Left cardiac atrium (tissue), 4 donors: ENCODE results near the gene SH3RF3. TPM values are rescaled to one million over a fixed set of nuclear protein-coding genes. Genes with fewer than 3 reads are reported as not detected.

Source experiments
- ATAC-seq, 2 donors: fragments of 200-7000 bp; cut with Tn5 transposase; one replicate each; pipeline ENCODE4 v1.9.1; 2020; ENCODE audit warnings: mild to moderate bottlenecking in 2 of 2, moderate library complexity in 2 of 2
- DNase-seq: peaks from one replicate; pipeline ENCODE4 v3.0.0-alpha.2; 2020
- intact Hi-C, 2 donors: fragments of 100-400 bp; cut with DNase I; formaldehyde crosslinking; loops; one replicate each; pipeline versions ENCODE4 v1.14.1 to v1.15.1; 2022 to 2023
- total RNA-seq, 2 donors: library from RNA; stranded (reverse); fragmentation: NEBNext Ultra II Directional; extraction: Animal tissue kit (Norgen Biotek cat#: 25700); gene quantifications; one replicate each; pipeline ENCODE4 v1.2.1, GENCODE V29; 2021
- donor health status: DM: no; HTN: yes; CAD: no.
- donor health status: DM: no; HTN: yes; CAD: no; lungs with severe emphysema.
- donor health status: DM: yes; HTN: yes; CAD: no.
- donor health status: Dilated cardiomyopathy.

Gene SH3RF3
- total RNA-seq, 2 donors from 2014 or later, result 8.8 to 9.4 TPM

- intact Hi-C loops, result loop anchor here in 1 of 2 donors (10.0 kb wide), 1 partner anchor 187 kb away; no protein-coding TSS in a partner anchor
- DNase-seq (no peak), ATAC-seq (no peak)
Observed at GRCh38 chr2:109297566-109298490, 168.8 kb downstream of the SH3RF3 start.

DNA sequence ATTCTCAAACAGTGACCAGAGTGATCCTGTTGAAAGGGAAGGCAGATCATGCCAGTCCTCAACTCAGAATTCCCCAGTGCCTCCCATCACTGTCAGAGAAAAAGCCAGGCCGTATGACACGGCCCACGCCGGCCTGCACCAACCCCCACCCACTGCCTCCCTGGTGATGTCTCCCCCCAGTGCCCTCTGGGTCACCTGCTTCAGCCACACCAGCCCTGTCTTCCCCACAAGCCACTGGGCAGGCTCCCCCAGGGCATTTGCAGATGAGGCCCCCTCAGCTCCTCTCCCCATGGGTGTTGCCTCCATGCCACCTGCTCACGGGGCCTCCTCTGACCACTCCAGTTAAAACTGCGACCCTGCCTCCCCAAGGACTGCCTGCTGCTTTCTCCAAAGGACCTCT is 169.8 kb downstream of the SH3RF3 start:
- intact Hi-C loops, result loop anchor here in 1 of 2 donors (10.0 kb wide), 1 partner anchor 186 kb away; no protein-coding TSS in a partner anchor
- ATAC-seq, result no peak
- DNase-seq, result no peak

DNA sequence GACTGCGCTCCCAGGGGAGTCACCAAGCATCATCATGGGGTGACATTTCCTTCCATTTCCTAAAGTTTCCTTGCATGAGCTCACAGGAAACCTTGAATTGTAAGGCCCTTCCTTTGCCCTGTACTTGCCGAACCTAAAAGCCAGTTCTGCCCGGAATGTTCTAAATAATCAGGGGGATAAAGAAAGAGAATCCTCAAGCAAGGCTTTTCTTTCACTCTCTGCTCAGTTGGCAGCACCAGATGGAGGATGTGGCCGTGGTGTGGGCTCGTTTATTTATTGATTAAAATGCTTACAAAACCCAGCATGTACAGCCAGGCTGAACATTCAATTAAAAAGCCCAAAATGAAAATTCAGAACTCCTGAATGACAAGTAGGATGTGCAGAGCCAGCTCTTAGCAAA is 170.5 kb downstream of the SH3RF3 start:
- intact Hi-C loops, result loop anchor here in 1 of 2 donors (10.0 kb wide), 1 partner anchor 185 kb away; no protein-coding TSS in a partner anchor
- ATAC-seq, result no peak

DNA sequence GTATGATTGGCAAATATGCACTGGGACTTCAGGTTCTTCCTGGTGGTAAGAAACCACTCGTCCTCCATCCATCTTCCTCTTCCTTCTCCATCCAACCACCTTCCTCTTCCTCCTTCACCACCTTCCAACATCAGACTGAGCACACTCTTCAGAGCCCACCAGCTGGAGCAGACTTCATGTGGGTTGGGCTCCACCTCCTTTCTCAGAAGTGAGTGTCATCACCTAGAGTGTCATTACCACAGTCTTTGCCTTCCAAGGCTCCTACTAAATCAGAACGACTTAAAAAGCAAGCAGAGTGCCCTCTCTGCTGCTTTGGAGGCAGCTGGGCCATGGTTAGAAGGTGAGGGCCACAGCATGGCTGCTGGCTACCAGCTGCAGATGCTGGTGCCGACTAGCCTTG is 171.6 kb downstream of the SH3RF3 start:
- intact Hi-C loops, result no loop called here
- DNase-seq (no peak), ATAC-seq (no peak)

More for the DNA sequence above, 170.5 kb downstream of the SH3RF3 start:
- DNase-seq, result no peak

DNA sequence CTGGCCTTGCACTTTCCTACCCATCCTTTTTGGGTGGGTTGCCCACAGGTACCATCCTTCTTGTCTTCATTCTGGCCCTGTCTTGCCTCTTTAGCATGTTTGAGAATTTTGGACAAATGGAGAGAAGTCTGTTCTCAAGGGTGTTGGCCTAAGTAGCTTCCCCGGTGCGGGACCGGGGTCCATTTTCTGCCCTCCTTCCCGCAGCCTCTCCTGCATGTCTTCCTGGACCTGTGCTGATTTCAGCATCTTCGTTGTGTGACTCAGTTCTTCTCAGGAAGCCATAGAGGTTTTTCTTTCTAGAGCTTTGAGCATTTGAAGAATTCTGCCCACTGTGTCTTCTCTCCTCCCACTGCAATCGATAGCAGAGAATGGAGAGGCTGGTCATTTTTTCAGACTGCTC is 172.7 kb downstream of the SH3RF3 start:
- intact Hi-C loops, result no loop called here
- ATAC-seq, result no peak
- no peak for DNase-seq

DNA sequence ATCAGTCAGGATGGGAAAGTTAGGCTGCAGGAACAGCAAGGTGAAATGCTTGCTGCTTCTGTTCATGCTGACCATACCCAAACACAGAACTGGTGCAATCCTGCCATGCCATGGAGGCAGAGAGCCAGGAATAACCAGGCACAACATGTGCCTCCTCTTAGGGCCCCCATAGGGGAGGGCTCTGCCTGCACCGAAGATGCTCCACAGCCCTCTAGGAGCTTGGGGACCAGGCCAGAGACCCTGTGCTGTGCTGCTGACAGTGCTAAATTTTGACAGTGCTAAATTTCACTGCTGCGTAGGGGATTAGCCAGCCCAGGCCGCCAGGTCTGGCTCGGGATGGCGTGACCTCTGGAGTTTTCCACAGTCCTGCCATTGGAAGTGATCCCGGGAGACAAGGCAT is 173.3 kb downstream of the SH3RF3 start:
- ATAC-seq (no peak), DNase-seq (no peak)
- intact Hi-C loops, result no loop called here

- DNase-seq (no peak), ATAC-seq (no peak)
- intact Hi-C loops, result no loop called here
Observed at GRCh38 chr2:109304242-109304641, 175.2 kb downstream of the SH3RF3 start.

DNA sequence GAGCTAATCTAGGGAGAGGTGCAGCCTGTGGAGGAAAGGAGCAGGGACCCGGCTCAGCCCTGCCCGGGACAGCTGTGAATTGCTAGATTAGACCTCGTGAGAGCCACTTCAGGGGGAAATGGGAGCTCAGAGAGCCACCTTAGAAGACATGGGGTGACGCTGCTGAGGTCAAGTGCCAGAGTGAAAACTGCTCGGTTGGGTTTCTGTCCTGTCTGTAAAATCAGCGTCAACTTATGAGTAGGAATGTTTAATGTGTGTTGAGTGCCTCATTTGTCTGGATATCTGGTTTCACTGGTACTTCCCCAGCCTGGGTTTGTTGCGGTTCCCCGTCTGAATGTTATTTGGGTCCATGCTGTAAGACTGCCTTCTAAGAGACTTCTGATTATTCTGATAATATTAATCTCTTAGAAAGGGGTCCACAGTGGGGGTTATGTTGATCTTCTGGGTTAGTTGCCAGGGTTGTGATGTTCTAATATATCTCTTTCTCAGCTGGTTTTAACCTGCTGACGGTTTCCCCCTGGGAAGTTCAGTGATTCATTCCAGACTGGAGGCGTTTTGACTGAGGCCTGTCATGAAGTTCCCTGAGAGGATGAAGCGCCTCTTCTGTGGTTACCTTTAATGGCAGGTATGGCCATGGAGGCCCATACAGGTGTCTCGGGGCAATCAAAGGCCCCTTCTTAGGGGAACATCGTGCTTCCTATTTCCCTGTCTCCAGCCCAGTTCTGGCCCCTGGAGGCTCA is 175.9 kb downstream of the SH3RF3 start:
- intact Hi-C loops, result no loop called here
- DNase-seq (no peak), ATAC-seq (no peak)

- intact Hi-C loops, result no loop called here
- ATAC-seq (no peak), DNase-seq (no peak)
Observed at GRCh38 chr2:109305490-109306167, 176.6 kb downstream of the SH3RF3 start.

DNA sequence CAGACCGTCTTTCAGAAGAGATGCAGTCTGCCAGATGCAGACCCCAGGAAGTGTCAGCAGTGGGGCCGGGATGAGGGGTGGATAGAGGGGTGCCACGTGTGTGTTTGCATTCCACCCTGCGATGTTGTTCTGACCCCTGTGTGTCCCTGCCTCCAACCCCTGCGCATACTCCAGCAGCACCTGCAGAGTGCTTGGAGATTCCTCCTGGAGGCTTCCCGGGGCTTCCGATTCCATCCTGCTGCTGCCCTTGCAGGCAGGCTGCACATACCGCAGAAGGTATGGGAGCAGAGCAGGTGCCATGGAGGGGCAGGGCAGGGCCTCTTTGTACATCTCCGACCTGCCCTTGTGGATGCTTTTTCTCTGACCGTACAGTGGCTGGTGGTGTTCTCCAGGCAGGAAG is 177.2 kb downstream of the SH3RF3 start:
- DNase-seq (no peak), ATAC-seq (no peak)
- intact Hi-C loops, result no loop called here

GRCh38 chr2:109311771-109312170 is 182.8 kb downstream of the SH3RF3 start:
- DNase-seq, result no peak
- intact Hi-C loops, result no loop called here
- no peak for ATAC-seq

DNA sequence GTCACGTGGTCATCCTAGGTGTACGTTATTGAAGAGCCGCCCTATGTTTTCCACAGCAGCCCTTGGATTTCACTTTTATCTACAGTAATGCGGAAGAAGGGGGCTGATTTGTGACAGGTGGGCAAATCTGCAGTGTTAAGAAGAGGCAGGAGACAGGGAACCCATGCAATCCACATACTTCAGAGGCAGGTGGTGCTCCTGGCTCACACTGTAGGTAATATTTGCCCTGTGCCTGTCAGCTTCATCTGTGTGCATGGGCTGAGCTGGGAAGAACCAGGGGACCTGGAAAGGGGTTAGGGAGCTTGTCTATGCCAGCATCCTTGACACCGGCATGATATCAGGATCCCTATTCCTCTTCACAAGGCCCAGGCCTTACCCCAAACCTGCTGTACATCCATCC is 183.9 kb downstream of the SH3RF3 start:
- intact Hi-C loops, result no loop called here
- ATAC-seq (no peak), DNase-seq (no peak)

GRCh38 chr2:109313343-109313742 is 184.3 kb downstream of the SH3RF3 start:
- ATAC-seq, result no peak
- intact Hi-C loops, result no loop called here
- DNase-seq, result no peak

DNA sequence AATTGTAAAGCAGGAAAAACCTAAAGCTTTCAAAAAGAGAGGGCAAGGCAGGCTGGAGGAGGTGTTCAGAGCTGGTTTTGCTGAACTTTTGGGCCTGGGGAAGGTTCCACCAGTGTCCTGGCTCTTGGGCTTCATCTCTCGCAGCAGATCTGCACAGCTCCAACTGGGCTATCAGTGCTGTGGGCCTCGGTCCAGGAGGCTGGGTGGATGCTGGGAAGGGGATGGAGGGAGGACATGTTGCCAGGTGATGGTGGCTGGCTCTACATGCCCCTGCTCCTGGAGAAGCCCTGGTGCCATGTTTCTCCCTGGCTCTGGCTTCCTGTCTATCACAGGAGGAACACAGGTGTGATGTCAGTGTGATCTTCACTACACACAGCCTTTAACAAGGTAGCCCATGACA is 187.1 kb downstream of the SH3RF3 start:
- ATAC-seq, result no peak
- DNase-seq, result no peak
- intact Hi-C loops, result no loop called here

- ATAC-seq (no peak), DNase-seq (no peak)
- intact Hi-C loops, result no loop called here
Observed at GRCh38 chr2:109317471-109318095, 188.6 kb downstream of the SH3RF3 start.

DNA sequence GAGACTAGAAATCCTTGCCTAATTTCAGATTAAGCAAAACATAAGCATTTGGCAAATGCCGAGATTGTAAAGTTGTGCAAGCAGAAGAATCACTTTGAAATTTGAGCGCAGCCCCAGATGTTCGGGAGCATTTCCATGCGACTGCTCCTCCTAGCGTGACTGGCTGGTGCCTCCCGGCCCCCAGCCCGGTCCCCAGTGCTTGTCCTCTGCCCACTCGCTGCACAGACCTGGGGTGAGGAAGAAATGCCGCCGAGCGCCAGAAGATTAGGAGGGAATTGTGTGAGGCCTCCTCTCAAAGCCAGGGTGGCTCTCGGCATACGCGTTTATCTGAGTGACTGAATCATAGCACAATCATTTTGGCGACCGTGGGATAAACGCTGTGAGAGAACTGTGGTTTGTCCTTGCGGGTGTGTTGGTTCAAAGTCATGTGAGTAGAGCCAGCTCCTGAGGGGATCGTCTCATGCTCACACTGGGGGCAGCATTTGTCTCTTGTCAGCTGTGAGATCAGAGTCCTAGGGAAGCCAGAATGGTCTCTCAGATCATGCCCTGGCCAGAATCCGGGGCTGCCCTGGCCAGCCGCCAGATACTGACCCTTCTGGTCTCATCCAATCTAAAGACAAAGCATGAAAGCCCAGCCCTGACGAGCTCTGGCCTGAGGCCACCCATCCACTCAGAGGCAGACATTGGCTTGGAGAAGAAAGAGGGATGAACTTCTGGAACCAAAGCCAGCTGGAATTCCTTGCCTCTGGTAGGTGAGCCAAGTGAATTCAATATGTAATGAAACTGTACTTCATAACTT is 189.3 kb downstream of the SH3RF3 start:
- DNase-seq (peak; percentile 82), ATAC-seq (peak; percentile 75 to 80)
- intact Hi-C loops, result no loop called here

DNA sequence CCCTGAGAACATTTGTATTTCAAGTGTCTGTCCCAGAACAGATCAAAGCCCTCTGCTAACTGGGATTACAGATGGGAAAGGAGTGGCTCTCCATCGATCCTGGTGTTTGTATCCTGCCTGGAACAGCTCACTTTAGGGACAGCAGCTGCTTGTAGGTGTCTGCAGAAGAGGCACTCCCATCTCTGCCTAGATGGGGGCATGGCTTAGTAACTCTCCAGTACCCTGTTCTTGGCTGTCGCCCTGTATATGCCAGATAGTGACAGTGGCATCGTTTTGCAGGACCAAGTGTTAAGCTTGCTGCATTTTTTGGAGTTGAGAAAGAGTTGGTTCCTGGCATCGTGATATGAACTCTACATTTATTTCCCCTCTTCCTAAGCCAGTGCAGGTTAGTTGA is 189.9 kb downstream of the SH3RF3 start:
- intact Hi-C loops, result no loop called here
- DNase-seq, result no peak
- peak; percentile 55 to 59 for ATAC-seq

DNA sequence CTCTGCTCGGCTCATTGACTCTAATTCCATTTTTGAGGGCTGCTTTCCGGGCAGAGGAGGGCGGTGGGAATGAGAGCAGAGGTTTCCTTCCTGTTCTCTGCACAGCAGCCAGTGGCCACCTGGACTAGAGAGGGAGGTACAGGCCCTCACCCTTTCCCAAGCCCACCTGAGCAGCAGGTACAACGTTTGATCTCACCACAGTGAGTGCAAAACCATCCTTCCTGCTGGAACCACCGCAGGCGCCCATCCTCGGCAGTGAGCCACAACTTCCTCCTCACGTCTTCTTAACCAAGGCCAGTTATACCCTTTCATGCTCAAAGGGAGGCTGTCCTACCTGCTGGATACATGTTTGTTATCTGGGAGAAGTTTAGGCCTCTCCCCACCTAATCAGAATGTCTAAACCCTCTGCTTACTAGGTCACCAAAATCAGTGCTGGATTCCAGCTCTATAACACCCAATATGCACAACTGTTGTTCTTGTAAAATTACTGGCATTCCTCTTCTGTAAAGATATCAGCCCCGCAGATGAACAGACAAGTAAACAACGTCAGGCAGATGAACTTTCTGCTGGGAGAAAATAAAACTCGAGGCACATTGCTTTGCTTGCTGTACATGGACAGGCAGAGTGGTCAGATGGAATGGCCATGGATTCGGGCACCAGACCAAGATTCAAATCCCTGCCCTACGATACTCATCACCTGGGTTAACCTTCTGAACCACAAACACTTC is 191.4 kb downstream of the SH3RF3 start:
- no peak for DNase-seq
- intact Hi-C loops, result loop anchor here in 1 of 2 donors (5.0 to 10.0 kb wide), 2 partner anchors 76 to 117 kb away; no protein-coding TSS in a partner anchor

More for the DNA sequence above, 191.4 kb downstream of the SH3RF3 start:
- no peak for ATAC-seq
